BLaER1 (cell line): ENCODE data around the gene ESPNL.

Experiments
- H3K27ac ChIP-seq: shearing (Covaris generic); formaldehyde crosslinking; 2 replicates; pipeline ENCODE4 v1.8.1; 2022
- H3K27me3 ChIP-seq: shearing (Covaris generic); formaldehyde crosslinking; 2 replicates; pipeline ENCODE4 v1.8.1; 2022
- H3K36me3 ChIP-seq: shearing (Covaris generic); formaldehyde crosslinking; 2 replicates; pipeline ENCODE4 v1.8.1; 2022
- H3K4me1 ChIP-seq: shearing (Covaris generic); formaldehyde crosslinking; 2 replicates; pipeline ENCODE4 v1.8.1; 2022
- H3K4me2 ChIP-seq: shearing (Covaris generic); formaldehyde crosslinking; 2 replicates; pipeline ENCODE4 v1.8.1; 2022
- H3K4me3 ChIP-seq: shearing (Covaris generic); formaldehyde crosslinking; 2 replicates; pipeline ENCODE4 v1.8.1; 2022
- H3K9ac ChIP-seq: shearing (Covaris generic); formaldehyde crosslinking; 2 replicates; pipeline ENCODE4 v1.8.1; 2022
- H3K9me3 ChIP-seq: shearing (Covaris generic); formaldehyde crosslinking; 2 replicates; pipeline ENCODE4 v1.8.1; 2022
- H4K20me1 ChIP-seq: shearing (Covaris generic); formaldehyde crosslinking; 2 replicates; pipeline ENCODE4 v1.8.1; 2022
- Cebpa-rat ChIP-seq: shearing (Covaris generic); IDR thresholded peaks from 2 replicates; pipeline ENCODE4 v1.8.1; 2022

ESPNL gene

DNA sequence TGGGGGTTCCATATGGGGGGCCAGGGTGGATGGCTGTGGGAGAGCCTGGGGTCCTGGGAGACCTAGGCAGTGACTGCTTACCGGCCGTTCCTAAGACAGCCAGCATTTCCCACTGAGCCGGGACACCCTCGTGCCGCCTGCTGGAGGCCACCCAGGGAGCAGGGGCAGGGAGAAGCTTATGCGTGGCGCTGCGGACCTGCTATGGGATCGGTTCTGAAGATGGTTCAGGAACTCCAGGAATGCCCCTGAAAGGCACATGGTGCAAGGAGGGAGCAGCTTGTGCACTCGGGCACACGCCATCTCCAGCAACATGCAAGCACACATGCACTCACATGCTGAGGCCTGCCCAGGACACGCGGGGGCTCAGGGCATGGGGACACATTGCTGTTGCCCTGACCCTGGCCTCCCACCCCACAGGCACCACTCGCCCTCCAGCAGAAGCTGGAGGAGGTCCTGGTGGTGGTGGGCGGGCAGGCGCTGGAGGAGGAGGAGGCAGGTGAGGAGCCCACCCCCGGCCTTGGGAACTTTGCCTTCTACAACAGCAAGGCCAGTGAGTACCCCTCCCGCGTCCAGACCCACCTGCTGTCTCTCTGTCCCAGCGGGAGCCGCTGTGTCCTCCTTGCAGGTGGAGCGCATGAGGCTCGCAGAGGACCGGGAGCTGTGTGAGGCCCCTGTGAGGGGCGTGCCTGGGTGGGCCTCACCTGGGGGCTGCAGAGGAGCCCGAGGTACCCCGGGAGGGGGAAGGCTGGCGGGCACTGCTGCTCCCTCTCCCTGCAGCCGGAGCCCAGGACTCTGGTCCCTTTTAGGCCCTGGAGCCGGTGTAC lies 42.5 kb downstream of the ESPNL start:
- Histone ChIP-seq H3K4me1 (peaks cover 100% of the 10 kb centered on the region), H3K9me3 (no peaks in the 10 kb centered on the region), H3K4me3 (no peak overlapping the region), H3K36me3 (peaks cover 20% of the 10 kb centered on the region), H3K9ac (peak overlapping the region; percentile 14; the same call in 1 of the 2 replicates), H3K4me2 (peak overlapping the region; percentile 97), H3K27ac (peak overlapping the region; percentile 69), H4K20me1 (no peaks in the 10 kb centered on the region), H3K27me3 (no peaks in the 10 kb centered on the region)
- TF ChIP-seq Cebpa-rat, result no peak

DNA sequence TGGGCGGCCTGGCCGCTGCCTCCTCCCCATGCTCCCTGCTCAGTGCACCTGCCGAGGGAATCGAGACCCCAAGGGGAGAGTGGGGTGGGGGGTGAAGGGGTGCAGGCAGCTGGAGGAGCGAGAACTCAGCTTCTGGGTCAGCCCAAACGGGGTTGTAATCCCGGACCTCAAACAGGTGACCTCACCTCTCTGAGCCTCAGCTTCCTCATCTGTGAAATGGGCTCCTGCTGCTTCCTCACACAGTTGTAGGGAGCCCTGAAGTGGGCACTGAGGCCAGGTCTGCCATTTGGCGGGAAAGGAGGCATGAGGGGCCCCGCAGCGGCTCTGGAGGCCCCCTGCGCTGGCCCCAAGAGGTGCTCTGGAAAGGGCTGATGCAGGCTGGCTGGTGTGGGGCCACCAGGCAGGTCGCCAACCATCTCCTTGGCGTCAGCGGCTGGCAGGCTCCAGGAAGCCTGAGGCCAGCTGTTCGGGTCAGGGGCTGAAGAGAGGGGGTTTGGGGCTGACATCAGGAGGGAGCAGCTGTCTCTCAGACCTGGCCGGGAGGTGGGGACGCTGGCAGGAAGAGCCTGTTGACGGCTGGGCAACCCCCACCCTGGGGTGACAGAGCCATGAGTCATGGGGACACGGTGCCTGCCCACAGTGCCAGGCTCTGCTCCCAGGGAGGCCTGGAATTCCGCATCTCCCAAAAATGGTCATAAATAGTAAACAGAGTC lies 43.3 kb downstream of the ESPNL start:
- Histone ChIP-seq H3K36me3 (peaks cover 20% of the 10 kb centered on the region), H3K27me3 (no peaks in the 10 kb centered on the region), H3K4me3 (no peak overlapping the region), H4K20me1 (no peaks in the 10 kb centered on the region), H3K27ac (peak overlapping the region; percentile 69), H3K9me3 (no peaks in the 10 kb centered on the region), H3K4me1 (peaks cover 92% of the 10 kb centered on the region), H3K9ac (peak overlapping the region; percentile 28; the same call in 1 of the 2 replicates), H3K4me2 (peak overlapping the region; percentile 97)
- TF ChIP-seq Cebpa-rat, result no peak

DNA sequence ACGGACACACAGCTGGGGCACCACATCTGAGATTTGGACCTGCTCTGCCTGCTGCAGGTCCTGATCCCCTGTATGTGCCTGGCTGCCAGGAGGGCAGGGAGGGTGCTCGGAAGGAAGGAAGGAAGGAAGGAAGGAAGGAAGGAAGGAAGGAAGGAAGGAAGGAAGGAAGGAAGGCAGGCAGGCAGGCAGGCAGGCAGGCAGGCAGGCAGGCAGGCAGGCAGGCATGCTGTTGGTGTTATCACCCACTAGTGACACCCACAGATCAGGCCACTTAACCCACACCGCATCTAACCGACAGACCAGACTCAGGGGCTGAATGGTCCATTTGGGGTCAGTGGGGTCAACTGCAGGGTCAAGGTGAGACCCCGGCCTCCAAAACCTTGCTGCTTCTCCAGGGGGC lies 44.1 kb downstream of the ESPNL start:
- no peaks in the 10 kb centered on the region for H3K27me3 ChIP-seq
- no peak overlapping the region for H3K4me3 ChIP-seq
- H3K4me1 ChIP-seq, result peaks cover 83% of the 10 kb centered on the region
- H3K9ac ChIP-seq, result no peak overlapping the region
- no peaks in the 10 kb centered on the region for H4K20me1 ChIP-seq
- peak overlapping the region; percentile 97 for H3K4me2 ChIP-seq
- no peaks in the 10 kb centered on the region for H3K9me3 ChIP-seq
- peaks cover 20% of the 10 kb centered on the region for H3K36me3 ChIP-seq
- TF ChIP-seq Cebpa-rat, result no peak
- H3K27ac ChIP-seq, result 0 out of 2 replicates have a peak overlapping the region, but pooled peaks have one; percentile 35

DNA sequence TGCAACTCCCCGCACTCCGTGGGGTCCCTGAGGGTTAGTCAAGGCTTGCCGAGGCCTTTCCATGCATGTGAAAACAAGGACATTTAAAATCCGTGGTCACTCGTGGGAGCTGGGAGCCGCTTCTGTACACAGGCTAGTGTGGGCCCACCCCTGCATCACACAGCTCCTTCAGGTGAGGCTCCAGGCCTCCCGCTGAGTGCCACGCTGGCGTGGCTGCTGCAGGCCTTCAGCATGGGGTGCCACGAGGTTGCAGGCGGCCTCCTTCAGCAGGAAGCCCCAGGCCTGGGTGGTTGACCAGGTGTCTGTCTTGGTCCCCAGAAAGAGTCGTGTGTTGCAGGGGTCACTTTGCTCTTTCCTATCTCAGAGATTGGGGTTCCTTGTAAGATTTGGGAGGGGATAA lies 44.9 kb downstream of the ESPNL start:
- H3K4me1 ChIP-seq, result peaks cover 77% of the 10 kb centered on the region
- peak overlapping the region; percentile 97 for H3K4me2 ChIP-seq
- H3K27ac ChIP-seq, result 0 out of 2 replicates have a peak overlapping the region, but pooled peaks have one; percentile 35
- H3K9ac ChIP-seq, result no peak overlapping the region
- no peaks in the 10 kb centered on the region for H3K9me3 ChIP-seq
- H4K20me1 ChIP-seq, result no peaks in the 10 kb centered on the region
- H3K27me3 ChIP-seq, result no peaks in the 10 kb centered on the region
- peaks cover 20% of the 10 kb centered on the region for H3K36me3 ChIP-seq
- H3K4me3 ChIP-seq, result no peak overlapping the region
- TF ChIP-seq Cebpa-rat, result no peak

DNA sequence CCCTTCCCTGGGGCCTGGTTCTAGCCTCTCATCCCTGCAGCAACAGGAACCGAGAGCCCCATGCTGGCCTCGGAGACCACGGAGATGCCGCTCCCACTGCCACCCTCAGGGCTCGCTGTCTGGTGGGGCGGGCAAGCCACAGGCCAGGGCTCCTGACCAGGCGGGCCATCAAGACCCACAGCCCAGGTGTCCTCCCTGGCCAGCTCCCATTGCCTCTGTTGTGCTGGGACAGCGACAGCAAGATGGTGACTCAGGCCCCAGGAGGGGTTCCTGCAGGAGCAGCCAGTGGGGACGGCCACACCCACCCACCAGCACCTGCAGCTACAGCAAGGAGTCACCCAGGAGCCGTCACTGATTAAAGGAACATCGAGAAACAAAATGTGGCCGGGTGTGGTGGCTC lies 45.7 kb downstream of the ESPNL start:
- Histone ChIP-seq H3K4me2 (peak overlapping the region; percentile 97), H3K9ac (no peak overlapping the region), H3K36me3 (peaks cover 16% of the 10 kb centered on the region), H3K27me3 (no peaks in the 10 kb centered on the region), H4K20me1 (no peaks in the 10 kb centered on the region), H3K9me3 (no peaks in the 10 kb centered on the region), H3K4me1 (peaks cover 77% of the 10 kb centered on the region), H3K4me3 (no peak overlapping the region), H3K27ac (peak overlapping the region; percentile 41)
- TF ChIP-seq Cebpa-rat, result no peak

DNA sequence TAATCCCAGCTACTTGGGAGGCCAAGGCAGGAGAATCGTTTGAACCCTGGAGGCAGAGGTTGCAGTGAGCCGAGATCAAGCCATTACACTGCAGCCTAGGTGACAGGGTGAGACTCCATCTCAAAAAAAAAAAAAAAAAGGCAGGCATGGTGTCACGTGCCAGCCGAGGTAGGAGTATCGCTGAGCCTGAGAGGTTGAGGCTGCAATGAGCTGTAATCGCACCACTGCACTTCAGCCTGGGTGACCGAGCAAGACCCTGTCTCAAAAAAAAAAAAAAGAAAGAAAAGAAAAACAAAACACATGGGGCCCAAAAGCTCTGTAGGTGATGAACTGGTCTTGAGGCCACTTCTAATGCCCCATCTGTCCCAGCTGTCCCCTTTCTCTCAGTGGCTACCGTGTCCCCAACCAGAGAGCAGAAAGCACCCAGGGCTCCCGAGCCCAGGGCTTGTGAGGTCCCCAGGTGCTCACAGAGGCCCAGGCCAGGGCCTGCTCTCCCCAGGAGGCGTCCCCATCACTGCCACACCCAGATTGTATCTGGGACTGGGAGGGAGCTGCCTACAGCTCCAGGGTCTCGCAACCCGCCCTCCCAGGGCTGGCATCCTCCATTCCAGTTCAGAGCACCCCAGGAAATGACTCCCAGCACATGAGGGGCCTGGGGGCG lies 46.9 kb downstream of the ESPNL start:
- no peak overlapping the region for H3K4me3 ChIP-seq
- no peaks in the 10 kb centered on the region for H3K9me3 ChIP-seq
- no peaks in the 10 kb centered on the region for H3K27me3 ChIP-seq
- TF ChIP-seq Cebpa-rat, result no peak
- H3K27ac ChIP-seq, result peak overlapping the region; percentile 44
- H3K4me1 ChIP-seq, result peaks cover 77% of the 10 kb centered on the region
- peak overlapping the region; percentile 97 for H3K4me2 ChIP-seq
- H3K36me3 ChIP-seq, result peaks cover 7% of the 10 kb centered on the region; the same call in 1 of the 2 replicates
- no peaks in the 10 kb centered on the region for H4K20me1 ChIP-seq
- no peak overlapping the region for H3K9ac ChIP-seq

DNA sequence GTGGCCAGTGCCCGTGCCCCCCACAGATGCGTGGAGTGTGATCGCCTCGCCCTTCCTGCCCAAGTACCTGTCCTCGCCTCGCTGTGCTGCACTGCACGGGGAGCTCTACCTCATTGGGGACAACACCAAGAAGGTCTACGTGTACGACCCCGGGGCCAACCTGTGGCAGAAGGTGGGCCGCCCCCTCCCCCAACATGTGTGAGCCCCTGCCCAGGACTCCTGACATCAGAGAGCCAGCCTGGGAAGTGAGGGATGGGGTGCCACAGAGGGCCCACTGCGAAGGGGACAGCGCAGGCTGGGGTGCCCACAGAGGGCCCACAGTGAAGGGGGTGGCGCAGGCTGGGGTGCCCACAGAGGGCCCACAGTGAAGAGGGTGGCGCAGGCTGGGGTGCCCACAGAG lies 48.8 kb downstream of the ESPNL start:
- Histone ChIP-seq H3K9ac (no peak overlapping the region), H4K20me1 (no peaks in the 10 kb centered on the region), H3K27me3 (no peaks in the 10 kb centered on the region), H3K9me3 (no peaks in the 10 kb centered on the region; the same call in 1 of the 2 replicates), H3K4me1 (peaks cover 62% of the 10 kb centered on the region), H3K4me3 (no peak overlapping the region), H3K4me2 (no peak overlapping the region), H3K27ac (no peak overlapping the region), H3K36me3 (no peaks in the 10 kb centered on the region)
- TF ChIP-seq Cebpa-rat, result no peak

DNA sequence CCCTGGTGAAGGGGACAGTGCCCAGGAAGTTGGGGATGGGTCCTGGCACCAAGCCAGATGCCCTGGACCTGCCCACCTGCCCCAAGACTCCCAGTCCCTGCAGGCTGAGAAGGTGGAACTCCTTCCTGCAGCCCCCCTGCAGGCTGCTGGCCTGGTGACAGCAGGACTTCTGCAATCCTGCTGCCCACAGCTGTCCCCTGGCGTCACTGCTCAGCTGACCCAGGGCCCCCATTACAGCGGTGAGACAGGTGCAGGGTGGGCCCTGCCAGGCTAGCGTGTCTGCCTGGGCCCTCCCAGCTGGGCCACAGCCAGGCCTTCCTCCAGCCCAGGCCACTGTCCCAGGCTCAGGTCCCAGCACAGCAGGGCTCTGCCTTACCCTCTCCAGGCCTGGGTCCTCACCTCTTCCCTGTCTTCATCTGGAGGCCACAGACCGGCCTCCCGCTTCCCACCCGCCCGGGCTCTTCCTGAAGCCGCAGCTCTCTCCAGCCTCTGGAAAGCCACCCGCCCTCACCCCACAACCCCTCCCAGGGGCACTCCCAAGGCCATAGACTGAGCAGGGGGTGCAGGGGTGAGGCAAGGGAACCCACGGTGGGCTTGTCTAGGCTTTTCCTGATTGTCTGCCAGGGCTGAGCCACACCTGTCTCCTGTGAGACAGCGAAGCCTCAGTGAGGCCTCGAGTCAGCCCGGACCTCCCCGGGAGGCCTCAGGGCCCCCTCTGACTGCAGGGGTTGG lies 49.9 kb downstream of the ESPNL start:
- no peak overlapping the region; the same call in 1 of the 2 replicates for H3K27ac ChIP-seq
- no peak for TF ChIP-seq Cebpa-rat
- H3K4me2 ChIP-seq, result peak overlapping the region; percentile 36; the same call in 1 of the 2 replicates
- H4K20me1 ChIP-seq, result no peaks in the 10 kb centered on the region
- no peaks in the 10 kb centered on the region for H3K36me3 ChIP-seq
- peaks cover 54% of the 10 kb centered on the region for H3K4me1 ChIP-seq
- H3K9me3 ChIP-seq, result no peaks in the 10 kb centered on the region; the same call in 1 of the 2 replicates
- H3K9ac ChIP-seq, result 0 out of 2 replicates have a peak overlapping the region, but pooled peaks have one; percentile 38
- H3K27me3 ChIP-seq, result no peaks in the 10 kb centered on the region
- no peak overlapping the region for H3K4me3 ChIP-seq

DNA sequence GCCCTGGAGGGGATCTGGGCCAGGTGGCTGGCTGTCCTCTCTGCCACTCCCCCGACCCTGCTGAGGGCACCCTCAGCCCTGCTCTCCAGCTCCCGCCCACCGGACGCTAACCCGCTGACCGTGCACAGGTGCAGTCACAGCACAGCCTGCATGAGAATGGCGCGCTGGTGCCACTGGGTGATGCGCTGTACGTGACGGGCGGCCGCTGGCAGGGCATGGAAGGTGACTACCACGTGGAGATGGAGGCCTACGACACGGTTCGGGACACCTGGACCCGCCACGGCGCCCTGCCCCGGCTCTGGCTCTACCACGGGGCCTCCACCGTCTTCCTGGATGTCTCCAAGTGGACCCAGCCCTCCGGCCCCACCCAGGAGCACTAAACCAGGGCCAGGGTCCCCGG lies 50.5 kb downstream of the ESPNL start:
- H3K27me3 ChIP-seq, result no peaks in the 10 kb centered on the region
- peaks cover 54% of the 10 kb centered on the region for H3K4me1 ChIP-seq
- H4K20me1 ChIP-seq, result no peaks in the 10 kb centered on the region
- no peak overlapping the region; the same call in 1 of the 2 replicates for H3K27ac ChIP-seq
- no peaks in the 10 kb centered on the region; the same call in 1 of the 2 replicates for H3K9me3 ChIP-seq
- no peaks in the 10 kb centered on the region for H3K36me3 ChIP-seq
- no peak overlapping the region for H3K9ac ChIP-seq
- peak overlapping the region; percentile 36 for H3K4me2 ChIP-seq
- TF ChIP-seq Cebpa-rat, result no peak
- H3K4me3 ChIP-seq, result no peak overlapping the region
